Measurements from ENCODE around the gene GNB1. TPM values are rescaled to one million over a fixed set of nuclear protein-coding genes. Genes with fewer than 3 reads are reported as not detected.

The GNB1 gene
- total RNA-seq, 8 experiments from 2014 or later, result 70.0 to 394 (median 196) TPM

- no peak for ATAC-seq (replicated peaks in 6 of 8)
- Histone ChIP-seq H3K4me1 (replicated peaks in 1 of 2) (peaks cover 11 to 26% of the 10 kb centered on the region in 2 donors), H3K27ac (no peak overlapping the region), H3K4me3 (no peak overlapping the region)
- in situ Hi-C loops (cut with MboI; ENCODE audit: low pct_unique_long_range_greater_than_20kb in 2 of 9, low sequenced_read_pairs in 9 of 9, unreplicated experiment in 9 of 9), result loop anchor here in 1 of 9 experiments (25.0 kb wide), 1 partner anchor 159 kb away; no protein-coding TSS in a partner anchor
- 17 to 100% (median 92%) methylated on average over 1 to 3 of the region's 6 CpGs; no CpG with 5 or more reads in 7 of the 10 experiments for WGBS, 10 experiments
Observed at GRCh38 chr1:1921459-1921862, 30.6 kb upstream of the GNB1 start.

- H3K27ac ChIP-seq, result no peak overlapping the region
- in situ Hi-C loops (cut with MboI; ENCODE audit: low pct_unique_long_range_greater_than_20kb in 2 of 9, low sequenced_read_pairs in 9 of 9, unreplicated experiment in 9 of 9), result loop anchor here in 1 of 9 experiments (25.0 kb wide), 1 partner anchor 159 kb away; no protein-coding TSS in a partner anchor
- H3K4me1 ChIP-seq (replicated peaks in 1 of 2), result peaks cover 10 to 24% of the 10 kb centered on the region in 2 donors
- ATAC-seq (replicated peaks in 6 of 8), result no peak
- 60 to 95% (median 93%) methylated on average over 1 to 14 of the region's 27 CpGs; no CpG with 5 or more reads in 5 of the 10 experiments for WGBS, 10 experiments
- no peak overlapping the region for H3K4me3 ChIP-seq
Observed at GRCh38 chr1:1920608-1921458, 29.9 kb upstream of the GNB1 start.

GRCh38 chr1:1920057-1920607 lies 29.2 kb upstream of the GNB1 start:
- ATAC-seq (replicated peaks in 6 of 8), result no peak
- in situ Hi-C loops (cut with MboI; ENCODE audit: low pct_unique_long_range_greater_than_20kb in 2 of 9, low sequenced_read_pairs in 9 of 9, unreplicated experiment in 9 of 9), result loop anchor here in 1 of 9 experiments (25.0 kb wide), 1 partner anchor 158 kb away; no protein-coding TSS in a partner anchor
- peak overlapping the region in 1 of 2 donors; percentile 3 for H3K27ac ChIP-seq

GRCh38 chr1:1919304-1920056 lies 28.6 kb upstream of the GNB1 start:
- 7 to 22% (median 16%) methylated on average over 3 to 9 of the region's 62 CpGs; no CpG with 5 or more reads in 7 of the 10 experiments for WGBS, 10 experiments
- peak; percentile 77 to 92 (median 81) for ATAC-seq (replicated peaks in 6 of 8)

More at GRCh38 chr1:1920057-1920607, 29.2 kb upstream of the GNB1 start:
- peak overlapping the region in 2 of 5 donors; percentile 19 to 21 for H3K4me3 ChIP-seq
- H3K4me1 ChIP-seq (replicated peaks in 1 of 2), result peaks cover 5 to 21% of the 10 kb centered on the region in 2 donors
- WGBS, 10 experiments, result 50 to 100% (median 90%) methylated on average over 1 to 2 of the region's 6 CpGs; no CpG with 5 or more reads in 6 of the 10 experiments

GRCh38 chr1:1918901-1919303 lies 28.0 kb upstream of the GNB1 start, which contains the start of gene TMEM52:
Gene TMEM52 (minus strand): TSS chr1:1919279. CDS start chr1:1919265, 14 bp downstream.
- peak in 6 of 8 experiments; percentile 59 to 74 (median 72) for ATAC-seq (replicated peaks in 6 of 8)
- H3K27ac ChIP-seq, result peak within 1 kb of the TSS in 1 of 2 donors; percentile 5
- in situ Hi-C loops (cut with MboI; ENCODE audit: low pct_unique_long_range_greater_than_20kb in 2 of 9, low sequenced_read_pairs in 9 of 9, unreplicated experiment in 9 of 9), result loop anchor here in 1 of 9 experiments (25.0 kb wide), 1 partner anchor 157 kb away; no protein-coding TSS in a partner anchor
- 7% methylated on average over 3 of the region's 44 CpGs; no CpG with 5 or more reads in 9 of the 10 experiments for WGBS, 10 experiments
- H3K4me1 ChIP-seq (replicated peaks in 1 of 2), result peaks cover 9 to 31% of the 10 kb centered on the region in 2 donors
- peak within 1 kb of the TSS; percentile 33 to 43 (median 39) for H3K4me3 ChIP-seq

More at GRCh38 chr1:1919304-1920056, 28.6 kb upstream of the GNB1 start:
- in situ Hi-C loops (cut with MboI; ENCODE audit: low pct_unique_long_range_greater_than_20kb in 2 of 9, low sequenced_read_pairs in 9 of 9, unreplicated experiment in 9 of 9), result loop anchor here in 1 of 9 experiments (25.0 kb wide), 1 partner anchor 157 kb away; no protein-coding TSS in a partner anchor
- Histone ChIP-seq H3K27ac (peak overlapping the region in 1 of 2 donors; percentile 3), H3K4me3 (peak overlapping the region; percentile 33 to 43 (median 39)), H3K4me1 (replicated peaks in 1 of 2) (peaks cover 7 to 26% of the 10 kb centered on the region in 2 donors)

DNA sequence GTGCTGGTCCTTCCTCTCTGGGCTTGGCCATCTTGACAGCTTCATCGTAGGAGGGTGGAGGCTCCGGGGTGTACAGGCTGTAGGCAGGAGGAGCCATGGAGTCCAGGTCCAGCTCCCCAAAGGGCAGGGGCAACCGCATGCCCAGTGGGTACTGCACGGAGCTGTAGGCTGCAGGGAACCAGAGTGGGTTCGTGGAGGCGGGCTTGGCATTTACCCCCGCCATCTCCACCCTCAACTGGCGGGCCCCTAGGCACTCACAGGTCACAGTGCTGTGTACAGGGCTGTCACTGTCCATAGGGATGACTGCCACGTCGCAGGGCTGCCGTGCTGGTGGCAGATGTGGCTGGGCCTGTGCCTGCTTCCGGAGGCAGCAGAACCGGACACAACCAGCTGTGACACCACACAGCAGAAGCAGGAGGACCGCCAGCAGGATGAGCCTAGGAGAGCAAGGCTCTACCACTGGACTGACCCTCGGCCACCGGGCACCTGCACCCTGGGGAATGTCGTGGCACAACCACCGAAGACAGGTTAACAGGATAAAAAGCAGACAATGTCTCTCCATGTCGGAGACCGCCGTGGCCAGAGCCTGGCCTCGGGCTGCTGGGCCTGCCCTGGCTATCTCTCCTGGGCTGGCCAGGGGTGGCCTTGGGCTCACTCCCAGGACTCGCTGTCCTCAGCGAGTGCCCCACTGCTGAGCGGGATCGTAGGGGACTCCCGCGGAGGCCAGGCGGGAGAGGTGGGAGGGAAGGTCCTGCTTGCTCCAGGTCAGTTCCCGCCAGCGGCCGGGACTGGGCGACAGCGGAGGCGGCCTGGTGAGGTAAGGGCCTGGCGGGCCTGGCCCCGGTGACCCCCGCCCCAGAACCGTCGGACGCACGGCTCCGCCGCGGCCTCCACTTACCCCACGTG lies 27.4 kb upstream of the GNB1 start:
- WGBS, 10 experiments, result 40 to 100% (median 59%) methylated on average over 1 to 20 of the region's 46 CpGs; no CpG with 5 or more reads in 7 of the 10 experiments
- Histone ChIP-seq H3K27ac (peak overlapping the region in 1 of 2 donors; percentile 5), H3K4me3 (peak overlapping the region; percentile 33 to 43 (median 39)), H3K4me1 (replicated peaks in 1 of 2) (peaks cover 9 to 31% of the 10 kb centered on the region in 2 donors)
- peak in 3 of 8 experiments; percentile 0 to 1 (median 0) for ATAC-seq (replicated peaks in 6 of 8)
- in situ Hi-C loops (cut with MboI; ENCODE audit: low pct_unique_long_range_greater_than_20kb in 2 of 9, low sequenced_read_pairs in 9 of 9, unreplicated experiment in 9 of 9), result loop anchor here in 1 of 9 experiments (25.0 kb wide), 1 partner anchor 156 kb away; no protein-coding TSS in a partner anchor

GRCh38 chr1:1917304-1917976 lies 26.6 kb upstream of the GNB1 start:
- Histone ChIP-seq H3K4me3 (no peak overlapping the region), H3K27ac (no peak overlapping the region), H3K4me1 (replicated peaks in 1 of 2) (peaks cover 9 to 27% of the 10 kb centered on the region in 2 donors)
- in situ Hi-C loops (cut with MboI; ENCODE audit: low pct_unique_long_range_greater_than_20kb in 2 of 9, low sequenced_read_pairs in 9 of 9, unreplicated experiment in 9 of 9), result loop anchor here in 1 of 9 experiments (25.0 kb wide), 1 partner anchor 155 kb away; no protein-coding TSS in a partner anchor
- 82 to 100% (median 87%) methylated on average over 1 to 10 of the region's 14 CpGs; no CpG with 5 or more reads in 7 of the 10 experiments for WGBS, 10 experiments
- no peak for ATAC-seq (replicated peaks in 6 of 8)

- 65 to 70% methylated on average over 2 to 4 of the region's 19 CpGs; no CpG with 5 or more reads in 8 of the 10 experiments for WGBS, 10 experiments
- in situ Hi-C loops (cut with MboI; ENCODE audit: low pct_unique_long_range_greater_than_20kb in 2 of 9, low sequenced_read_pairs in 9 of 9, unreplicated experiment in 9 of 9), result loop anchor here in 1 of 9 experiments (25.0 kb wide), 1 partner anchor 155 kb away; no protein-coding TSS in a partner anchor
- Histone ChIP-seq H3K4me3 (no peak overlapping the region), H3K4me1 (replicated peaks in 1 of 2) (peaks cover 9 to 27% of the 10 kb centered on the region in 2 donors), H3K27ac (no peak overlapping the region)
- ATAC-seq (replicated peaks in 6 of 8), result no peak
Observed at GRCh38 chr1:1916851-1917251, 26.0 kb upstream of the GNB1 start.

- WGBS, 10 experiments, result 83 to 90% (median 89%) methylated on average over 2 to 8 of the region's 23 CpGs; no CpG with 5 or more reads in 6 of the 10 experiments
- H3K4me1 ChIP-seq (replicated peaks in 1 of 2), result peaks cover 9 to 27% of the 10 kb centered on the region in 2 donors
- H3K4me3 ChIP-seq, result no peak overlapping the region
- in situ Hi-C loops (cut with MboI; ENCODE audit: low pct_unique_long_range_greater_than_20kb in 2 of 9, low sequenced_read_pairs in 9 of 9, unreplicated experiment in 9 of 9), result loop anchor here in 1 of 9 experiments (25.0 kb wide), 1 partner anchor 154 kb away; no protein-coding TSS in a partner anchor
- ATAC-seq (replicated peaks in 6 of 8), result no peak
- H3K27ac ChIP-seq, result no peak overlapping the region
Observed at GRCh38 chr1:1915911-1916840, 25.3 kb upstream of the GNB1 start.
